HL-60 (cell line): ENCODE results near the gene KLK8.

Experiments used
- CTCF ChIP-seq: IDR thresholded peaks from one replicate; pipeline ENCODE4 v1.5.1; 2011; ENCODE audit warnings: low read length, control low read depth, inconsistent platforms; ENCODE audit not compliant: insufficient read depth
- GABPA ChIP-seq: IDR thresholded peaks from 2 replicates; pipeline ENCODE4 v1.6.1; 2012; ENCODE audit warnings: low read depth
- REST ChIP-seq: IDR thresholded peaks from 2 replicates; pipeline ENCODE4 v1.6.1; 2012; ENCODE audit warnings: low read depth; ENCODE audit not compliant: insufficient replicate concordance

DNA sequence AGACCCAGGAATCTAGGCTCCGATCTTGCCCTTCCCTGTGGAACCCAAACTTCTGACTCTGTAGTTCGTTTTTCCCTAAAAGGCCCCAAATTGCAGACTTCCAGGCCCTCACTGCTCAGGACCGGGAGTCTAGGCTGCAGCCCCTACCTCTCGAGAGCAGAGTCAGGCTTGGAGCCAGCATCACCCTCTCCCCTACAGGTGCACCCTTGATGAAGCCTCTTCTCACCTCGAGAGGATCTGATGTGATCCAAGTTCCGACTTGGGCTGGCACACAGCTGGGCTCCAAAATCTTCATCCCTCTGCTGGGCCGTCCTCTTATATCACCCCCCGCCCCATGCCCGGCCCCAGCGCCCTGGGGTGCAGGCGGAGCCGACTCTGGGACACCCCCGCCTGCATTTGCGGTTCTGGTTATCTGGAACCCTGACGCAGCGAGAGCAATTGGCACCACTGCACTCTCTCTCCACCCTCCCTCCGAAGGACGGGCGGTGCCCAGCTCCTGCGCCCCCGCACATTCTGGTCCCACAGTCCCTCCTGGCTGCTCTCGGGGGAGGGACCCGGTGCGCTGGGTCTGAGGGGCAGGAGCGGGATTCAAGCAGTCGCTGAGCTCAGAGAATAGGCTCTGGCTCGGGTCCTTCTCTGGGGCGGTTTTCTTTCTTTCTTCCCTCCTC lies 17.6 kb downstream of the KLK8 start, which contains the start of gene KLK7:
- TF ChIP-seq CTCF (no peak), REST (no peak), GABPA (no peak)
